ENCODE results near the gene NUP188.
"Not testable (repeated sequence)": the region's sequence is repeated elsewhere in the genome, so short reads cannot be mapped to it uniquely, and the experiment has no call there.

Gene NUP188

GRCh38 chr9:128929560-128929959 lies 17.9 kb upstream of the NUP188 start:
- no peak overlapping the region for H3K9ac ChIP-seq (ENCODE audit: insufficient read length)
- no peak overlapping the region for H3K4me3 ChIP-seq
- H3K9me3 ChIP-seq (ENCODE audit: low read depth, low read length): no peaks in the 10 kb centered on the region
- no peak for TF ChIP-seq EZH2 (IDR thresholded peaks at IDR 0.05)
- TF ChIP-seq FOXP2 (optimal IDR thresholded peaks at IDR 0.05; ENCODE audit: control extremely low read depth, extremely low read length, insufficient read depth): no peak
- TF ChIP-seq POLR2AphosphoS5 (IDR thresholded peaks at IDR 0.05; ENCODE audit: borderline replicate concordance, low read depth, low read length): no peak
- DNase-seq (ENCODE audit: low read depth, low spot score): no peak
- no peaks in the 10 kb centered on the region for H3K36me3 ChIP-seq (ENCODE audit: insufficient read depth, low read length)
- no peak overlapping the region for H3K27ac ChIP-seq

- TF ChIP-seq FOXP2 (optimal IDR thresholded peaks at IDR 0.05; ENCODE audit: control extremely low read depth, extremely low read length, insufficient read depth) (no peak), POLR2AphosphoS5 (IDR thresholded peaks at IDR 0.05; ENCODE audit: borderline replicate concordance, low read depth, low read length) (no peak), EZH2 (IDR thresholded peaks at IDR 0.05) (no peak)
Measured at GRCh38 chr9:128933731-128934130, 13.8 kb upstream of the NUP188 start.

GRCh38 chr9:128936171-128936865 lies 11.2 kb upstream of the NUP188 start:
- TF ChIP-seq FOXP2 (optimal IDR thresholded peaks at IDR 0.05; ENCODE audit: control extremely low read depth, extremely low read length, insufficient read depth) (no peak), EZH2 (IDR thresholded peaks at IDR 0.05) (no peak), POLR2AphosphoS5 (IDR thresholded peaks at IDR 0.05; ENCODE audit: borderline replicate concordance, low read depth, low read length) (no peak)
- Histone ChIP-seq H3K36me3 (ENCODE audit: insufficient read depth, low read length) (no peaks in the 10 kb centered on the region), H3K4me3 (no peak overlapping the region), H3K27ac (no peak overlapping the region), H3K9me3 (ENCODE audit: low read depth, low read length) (no peaks in the 10 kb centered on the region), H3K9ac (ENCODE audit: insufficient read length) (no peak overlapping the region)
- DNase-seq (ENCODE audit: low read depth, low spot score): no peak

More at GRCh38 chr9:128933731-128934130, 13.8 kb upstream of the NUP188 start:
- H3K27ac ChIP-seq: no peak overlapping the region
- no peak for DNase-seq (ENCODE audit: low read depth, low spot score)
- no peaks in the 10 kb centered on the region for H3K36me3 ChIP-seq (ENCODE audit: insufficient read depth, low read length)
- no peak overlapping the region for H3K4me3 ChIP-seq
- no peaks in the 10 kb centered on the region for H3K9me3 ChIP-seq (ENCODE audit: low read depth, low read length)
- no peak overlapping the region for H3K9ac ChIP-seq (ENCODE audit: insufficient read length)

- TF ChIP-seq FOXP2 (optimal IDR thresholded peaks at IDR 0.05; ENCODE audit: control extremely low read depth, extremely low read length, insufficient read depth): no peak
- no peak for TF ChIP-seq POLR2AphosphoS5 (IDR thresholded peaks at IDR 0.05; ENCODE audit: borderline replicate concordance, low read depth, low read length)
- no peak for TF ChIP-seq EZH2 (IDR thresholded peaks at IDR 0.05)
- DNase-seq (ENCODE audit: low read depth, low spot score): no peak
- H3K9ac ChIP-seq (ENCODE audit: insufficient read length): no peak overlapping the region
- no peak overlapping the region for H3K4me3 ChIP-seq
- no peaks in the 10 kb centered on the region for H3K36me3 ChIP-seq (ENCODE audit: insufficient read depth, low read length)
- H3K9me3 ChIP-seq (ENCODE audit: low read depth, low read length): no peaks in the 10 kb centered on the region
- H3K27ac ChIP-seq: no peak overlapping the region
Measured at GRCh38 chr9:128937310-128938165, 10.0 kb upstream of the NUP188 start.

GRCh38 chr9:128940271-128940921 lies 7.1 kb upstream of the NUP188 start:
- DNase-seq (ENCODE audit: low read depth, low spot score): no peak
- no peak overlapping the region for H3K9ac ChIP-seq (ENCODE audit: insufficient read length)
- H3K36me3 ChIP-seq (ENCODE audit: insufficient read depth, low read length): no peaks in the 10 kb centered on the region
- H3K27ac ChIP-seq: no peak overlapping the region
- no peak overlapping the region for H3K4me3 ChIP-seq
- no peak for TF ChIP-seq FOXP2 (optimal IDR thresholded peaks at IDR 0.05; ENCODE audit: control extremely low read depth, extremely low read length, insufficient read depth)
- H3K9me3 ChIP-seq (ENCODE audit: low read depth, low read length): no peaks in the 10 kb centered on the region

GRCh38 chr9:128940946-128941755 lies 6.3 kb upstream of the NUP188 start:
- no peak overlapping the region for H3K9ac ChIP-seq (ENCODE audit: insufficient read length)
- TF ChIP-seq POLR2AphosphoS5 (IDR thresholded peaks at IDR 0.05; ENCODE audit: borderline replicate concordance, low read depth, low read length) (no peak), FOXP2 (optimal IDR thresholded peaks at IDR 0.05; ENCODE audit: control extremely low read depth, extremely low read length, insufficient read depth) (no peak), EZH2 (IDR thresholded peaks at IDR 0.05) (no peak)
- no peaks in the 10 kb centered on the region for H3K36me3 ChIP-seq (ENCODE audit: insufficient read depth, low read length)
- H3K27ac ChIP-seq: no peak overlapping the region
- no peak for DNase-seq (ENCODE audit: low read depth, low spot score)
- no peak overlapping the region for H3K4me3 ChIP-seq
- no peaks in the 10 kb centered on the region for H3K9me3 ChIP-seq (ENCODE audit: low read depth, low read length)

- H3K36me3 ChIP-seq (ENCODE audit: insufficient read depth, low read length): no peaks in the 10 kb centered on the region
- TF ChIP-seq EZH2 (IDR thresholded peaks at IDR 0.05) (no peak), POLR2AphosphoS5 (IDR thresholded peaks at IDR 0.05; ENCODE audit: borderline replicate concordance, low read depth, low read length) (no peak), FOXP2 (optimal IDR thresholded peaks at IDR 0.05; ENCODE audit: control extremely low read depth, extremely low read length, insufficient read depth) (no peak)
- H3K9ac ChIP-seq (ENCODE audit: insufficient read length): no peak overlapping the region
- no peak overlapping the region for H3K4me3 ChIP-seq
- H3K27ac ChIP-seq: no peak overlapping the region
- no peaks in the 10 kb centered on the region for H3K9me3 ChIP-seq (ENCODE audit: low read depth, low read length)
- no peak for DNase-seq (ENCODE audit: low read depth, low spot score)
Measured at GRCh38 chr9:128943832-128944620, 3.5 kb upstream of the NUP188 start.

GRCh38 chr9:128944966-128945365 lies 2.5 kb upstream of the NUP188 start:
- H3K36me3 ChIP-seq (ENCODE audit: insufficient read depth, low read length); H3K9me3 ChIP-seq (ENCODE audit: low read depth, low read length); H3K27ac ChIP-seq; H3K4me3 ChIP-seq; DNase-seq (ENCODE audit: low read depth, low spot score); H3K9ac ChIP-seq (ENCODE audit: insufficient read length): not testable (repeated sequence)

All from SK-N-MC (cell line).